ENCODE results near the gene HIGD1C.
"Not testable (repeated sequence)": the region's sequence is repeated elsewhere in the genome, so short reads cannot be mapped to it uniquely, and the experiment has no call there.

Gene HIGD1C

DNA sequence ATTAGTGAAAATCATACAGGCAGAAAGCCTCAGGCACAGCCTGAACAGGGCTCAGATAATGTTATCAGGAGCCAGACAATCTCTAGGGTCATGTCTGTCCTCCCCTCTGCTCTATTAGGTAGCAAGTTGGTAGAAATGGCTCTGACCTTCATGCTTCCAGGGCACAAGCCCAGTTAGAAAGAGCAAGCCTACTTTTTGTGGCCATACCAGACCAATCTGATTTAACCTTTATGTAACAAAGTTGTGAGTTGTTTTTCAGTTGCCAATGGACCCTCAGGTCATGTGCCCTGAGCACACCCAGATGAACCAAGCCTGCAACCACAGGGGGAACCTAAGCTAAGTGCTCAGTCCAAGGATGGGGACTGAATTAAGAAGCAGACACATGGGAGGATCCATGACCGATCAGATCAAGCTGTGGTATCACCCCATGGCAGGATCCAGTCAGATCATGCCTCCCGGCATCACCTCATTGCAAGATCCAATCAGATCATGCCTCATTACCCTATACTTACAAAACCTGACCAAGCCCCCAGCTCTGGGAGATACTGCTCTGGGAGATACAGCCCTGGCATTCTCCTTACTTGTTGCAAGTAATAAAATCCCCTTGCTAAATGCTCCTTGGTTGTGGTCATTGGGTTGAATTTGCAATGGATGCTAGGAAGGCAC, 18.8 kb upstream of the HIGD1C start:
- no peak for DNase-seq (ENCODE audit: low spot score)

DNA sequence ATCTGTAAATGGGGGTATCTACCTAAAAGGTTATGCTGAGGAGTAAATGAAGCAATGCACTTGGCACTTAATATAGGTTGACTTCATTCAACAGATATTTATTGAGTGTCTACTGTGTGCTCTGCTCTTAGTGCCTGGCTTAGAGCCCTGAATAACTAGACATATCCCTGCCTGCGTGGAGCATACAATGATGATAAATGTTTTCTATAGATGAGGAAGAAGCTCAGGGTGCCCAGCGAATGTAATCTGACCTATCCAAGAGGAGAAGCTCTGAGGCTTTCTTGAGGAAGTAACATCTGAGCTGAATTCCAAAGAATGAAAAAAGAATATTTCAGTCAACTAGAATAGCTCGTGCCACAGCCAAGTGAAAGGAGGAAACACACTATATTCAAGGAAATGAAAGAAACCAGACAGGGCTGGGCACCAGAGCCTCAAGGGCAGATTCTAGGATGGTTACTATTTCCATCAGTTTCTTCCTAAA, 17.9 kb upstream of the HIGD1C start:
- no peak for DNase-seq (ENCODE audit: low spot score)

DNA sequence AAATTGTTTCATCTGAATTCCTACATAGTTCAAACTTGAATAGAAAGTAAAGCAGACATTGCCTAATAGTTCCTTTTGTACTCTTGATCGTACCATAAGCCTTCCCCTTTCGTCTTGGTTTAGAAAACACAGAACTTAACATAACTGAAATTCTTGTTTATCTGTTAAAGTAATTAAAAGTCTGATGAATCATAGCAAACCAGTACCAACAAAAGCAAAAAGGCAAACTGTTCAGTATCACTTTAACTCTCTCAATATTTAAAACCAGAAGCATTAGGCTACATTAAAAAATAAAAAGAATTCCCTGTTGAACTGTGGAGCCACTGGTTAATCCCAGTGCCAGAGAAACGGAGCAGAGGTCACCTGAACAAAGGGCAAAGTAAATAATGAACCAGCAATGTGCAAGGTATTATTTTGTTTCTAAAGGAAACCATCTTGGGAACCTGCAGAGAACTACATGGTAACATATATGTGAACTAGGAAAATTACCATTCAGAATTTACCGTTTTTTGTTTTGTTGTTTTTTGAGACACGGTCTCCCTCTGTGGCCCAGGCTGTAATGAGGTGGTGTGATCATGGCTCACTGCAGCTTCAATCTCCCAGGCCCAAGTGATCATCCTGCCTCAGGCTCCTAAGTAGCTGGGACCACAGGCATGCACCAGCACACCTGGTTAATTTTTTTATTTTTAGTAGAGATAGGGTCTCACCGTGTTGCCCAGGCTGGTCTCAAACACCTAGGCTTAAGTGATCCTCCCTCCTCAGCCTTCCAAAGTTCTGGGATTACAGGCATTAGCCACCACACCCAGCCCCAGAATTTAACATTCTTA, 17.1 kb upstream of the HIGD1C start:
- no peak for DNase-seq (ENCODE audit: low spot score)

DNA sequence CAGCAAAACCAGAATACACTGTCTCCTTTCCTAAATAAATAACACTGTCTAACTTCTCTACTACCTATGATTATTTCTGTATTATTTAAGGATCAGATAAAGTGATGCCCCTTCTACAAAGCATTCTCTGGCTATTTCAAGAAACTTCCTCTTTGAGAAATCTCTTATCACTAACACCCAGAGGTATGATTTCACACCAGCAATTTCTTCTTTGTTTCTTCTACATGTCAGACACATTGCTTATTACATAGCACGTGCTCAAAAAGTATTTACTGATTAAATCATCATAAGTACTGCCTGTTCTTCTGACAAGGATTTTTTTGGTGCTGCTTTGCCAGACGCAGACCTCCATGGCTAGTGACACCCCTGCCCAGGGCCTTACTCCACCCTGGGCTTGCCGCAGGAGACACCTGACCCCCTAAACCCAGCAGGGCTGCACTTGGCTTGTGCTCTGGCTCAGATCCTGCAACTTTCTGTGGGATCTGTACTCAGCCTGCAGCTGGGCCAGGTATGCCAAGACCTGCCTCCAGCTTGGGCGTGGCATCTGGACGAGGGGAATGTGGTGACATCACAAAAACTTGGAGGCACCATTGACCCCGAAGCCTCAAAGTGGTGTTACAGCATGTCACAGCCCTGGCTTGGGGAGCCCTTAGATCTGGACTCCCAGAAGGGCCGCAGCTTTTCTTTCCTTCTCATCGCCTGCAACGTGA, 15.4 kb upstream of the HIGD1C start:
- no peak for DNase-seq (ENCODE audit: low spot score)

DNA sequence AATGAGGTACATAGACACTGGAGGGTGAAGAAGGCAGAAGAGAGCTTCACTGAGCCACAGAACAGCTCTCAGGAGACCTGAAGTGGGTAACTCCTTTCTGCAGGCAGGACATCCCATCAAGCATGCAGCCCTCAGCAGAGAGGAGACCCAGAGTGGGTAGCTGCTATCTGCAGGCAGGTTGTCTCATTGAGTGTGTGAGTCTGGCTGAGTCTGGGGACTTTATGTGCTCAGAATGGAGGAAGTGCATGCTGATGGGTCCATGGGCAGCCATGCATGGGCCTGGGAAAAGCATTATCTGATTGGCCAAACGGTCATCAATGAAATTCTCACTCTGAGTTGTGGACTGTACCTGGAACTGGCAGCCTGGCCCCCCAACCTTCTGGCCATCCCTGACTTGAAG, 14.7 kb upstream of the HIGD1C start:
- no peak for DNase-seq (ENCODE audit: low spot score)

DNA sequence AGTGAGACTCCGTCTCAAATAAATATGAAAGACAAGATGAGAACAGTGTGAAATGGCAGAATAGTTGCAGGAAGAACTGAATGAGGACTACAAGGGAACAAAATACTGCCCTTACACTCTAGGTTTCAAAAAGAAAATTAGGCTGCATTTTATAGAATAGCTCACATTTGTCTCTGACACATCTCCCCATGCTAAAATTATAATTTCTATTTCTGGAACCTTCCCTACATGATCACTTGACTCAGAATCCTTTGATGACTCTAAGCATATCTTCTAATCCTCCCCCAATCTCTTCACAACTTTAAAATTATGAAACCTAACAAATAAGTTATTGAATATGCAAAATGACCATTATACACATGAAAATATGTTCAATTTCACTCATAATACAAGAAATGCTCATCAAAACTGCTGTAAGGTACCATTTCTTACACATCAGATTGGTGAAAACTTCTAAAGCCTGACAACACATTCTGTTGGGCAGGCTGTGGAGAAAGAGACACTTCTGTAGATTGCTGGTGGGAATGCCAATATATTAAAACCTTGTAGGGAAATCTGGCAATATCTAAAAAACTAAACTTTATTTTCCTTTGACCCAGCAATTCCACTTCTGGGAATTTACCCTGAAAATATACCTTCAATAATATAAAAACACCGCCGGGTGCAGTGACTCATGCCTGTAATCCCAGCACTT, 4.3 kb upstream of the HIGD1C start:
- DNase-seq (ENCODE audit: low spot score), result no peak

DNA sequence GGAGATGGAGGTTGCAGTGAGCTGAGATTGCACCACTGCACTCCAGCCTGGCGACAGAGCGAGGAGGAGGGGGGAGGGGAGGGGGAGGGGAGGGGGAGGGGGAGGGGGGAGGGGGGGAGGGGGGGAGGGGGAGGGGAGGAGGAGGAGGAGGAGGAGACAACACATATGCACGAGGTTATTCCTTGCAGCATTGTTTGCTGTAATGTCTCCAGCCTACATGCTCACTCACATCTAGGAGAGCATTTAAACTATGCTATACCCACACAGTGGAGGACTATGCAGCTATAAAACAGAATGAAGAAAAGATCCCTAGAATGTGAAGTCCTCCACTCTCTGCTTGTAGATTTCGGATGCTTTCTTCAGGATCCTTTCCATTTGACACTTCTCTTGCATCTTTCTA, 3.5 kb upstream of the HIGD1C start:
- DNase-seq (ENCODE audit: low spot score), result no peak

DNA sequence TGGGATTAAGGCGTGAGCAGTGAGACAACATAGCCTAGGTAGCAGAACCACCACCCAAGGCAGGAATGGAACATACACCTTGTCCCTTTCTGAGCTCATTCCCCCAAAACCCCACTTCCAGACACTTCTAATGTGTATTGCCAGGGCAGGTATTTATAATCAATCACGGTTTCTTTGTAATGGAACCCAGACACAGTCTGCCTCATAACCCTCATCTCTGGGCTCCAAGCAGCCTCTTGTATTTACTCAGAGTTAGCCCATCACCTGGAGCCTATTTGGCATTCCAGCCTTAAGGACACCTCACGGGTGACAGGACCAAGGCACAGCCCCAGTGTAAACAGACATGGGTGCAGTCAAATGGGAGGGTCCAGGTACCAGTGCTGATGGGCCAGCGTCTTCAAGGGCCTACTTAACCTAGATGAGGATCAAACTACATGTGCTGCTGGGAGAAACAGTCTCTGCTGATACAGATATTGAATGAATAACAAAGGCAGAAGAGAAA, 2.5 kb upstream of the HIGD1C start:
- no peak for DNase-seq (ENCODE audit: low spot score)

DNA sequence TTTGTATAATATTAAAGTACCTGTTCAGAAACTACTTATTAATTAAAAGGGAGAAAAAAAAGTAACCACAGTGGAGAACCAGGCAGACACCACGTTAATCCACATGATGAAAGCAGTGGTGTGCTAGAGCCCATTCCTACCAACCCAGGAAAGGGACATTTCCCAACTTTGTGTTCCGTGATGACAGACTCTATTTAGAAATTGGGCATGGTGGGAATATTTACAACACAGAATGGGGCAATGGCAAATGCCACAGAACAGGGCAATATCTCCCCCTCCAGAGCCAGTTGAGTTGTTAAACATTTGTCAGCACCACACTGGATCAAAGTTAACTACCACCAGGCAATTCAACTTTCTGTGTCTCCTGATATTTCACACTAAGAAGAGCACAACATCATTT, 1.2 kb upstream of the HIGD1C start:
- DNase-seq (ENCODE audit: low spot score), result no peak

DNA sequence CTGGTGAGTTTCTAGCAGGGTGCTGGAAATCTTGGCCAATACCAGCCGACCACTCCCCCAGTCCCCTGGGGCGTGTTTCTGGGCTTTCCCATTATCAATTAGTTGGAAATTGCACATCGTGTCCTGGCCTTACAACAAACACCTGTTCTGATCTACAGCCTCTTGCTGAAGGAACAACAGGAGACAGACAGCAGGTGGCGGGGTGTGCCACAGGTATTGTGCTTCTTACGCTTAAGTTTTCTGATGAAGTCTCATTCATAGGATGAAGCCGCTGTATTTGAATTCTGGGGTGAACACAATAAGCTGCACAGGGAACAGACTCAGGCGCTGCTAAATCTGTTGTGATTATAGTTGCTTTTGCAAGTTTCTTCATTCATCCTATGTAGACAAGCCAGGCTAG, 703 bp downstream of the HIGD1C start:
- DNase-seq (ENCODE audit: low spot score), result no peak

DNA sequence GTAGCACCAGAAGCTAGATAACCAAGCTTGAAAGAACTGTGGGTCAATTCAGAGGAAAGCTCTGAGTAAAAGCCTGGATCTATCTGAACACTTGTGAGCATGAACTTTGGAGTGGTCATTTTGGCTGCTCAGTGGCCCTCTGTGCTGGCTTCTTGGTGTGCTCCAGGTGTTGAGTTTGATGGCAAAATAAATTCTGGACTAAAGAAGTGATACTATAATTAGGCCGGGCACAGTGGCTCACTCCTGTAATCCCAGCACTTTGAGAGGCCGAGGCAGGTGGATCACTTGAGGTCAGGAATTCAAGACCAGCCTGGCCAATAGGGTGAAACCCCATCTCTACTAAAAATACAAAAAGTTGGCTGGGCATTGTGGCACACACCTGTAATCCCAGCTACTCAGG, 2.4 kb downstream of the HIGD1C start:
- not testable (repeated sequence) for DNase-seq (ENCODE audit: low spot score)

DNA sequence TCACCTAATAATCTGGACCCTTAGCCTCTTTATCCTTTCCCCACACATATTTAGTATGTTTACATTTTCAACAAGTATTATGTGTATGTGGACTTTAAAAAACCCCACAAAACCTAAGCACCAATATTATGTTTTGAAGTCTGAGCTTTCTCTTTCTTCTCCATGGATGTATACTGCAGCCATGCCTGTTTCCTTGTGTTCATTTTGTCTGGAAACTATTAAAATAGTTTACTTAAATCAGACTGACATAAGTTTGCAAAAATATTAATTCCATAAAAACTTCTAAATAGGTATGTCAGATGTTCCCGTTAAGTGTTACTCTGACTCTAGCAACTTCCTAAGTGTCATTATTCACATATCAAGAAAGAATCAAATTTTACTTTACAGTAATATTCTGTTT, 2.9 kb downstream of the HIGD1C start:
- DNase-seq (ENCODE audit: low spot score), result no peak

DNA sequence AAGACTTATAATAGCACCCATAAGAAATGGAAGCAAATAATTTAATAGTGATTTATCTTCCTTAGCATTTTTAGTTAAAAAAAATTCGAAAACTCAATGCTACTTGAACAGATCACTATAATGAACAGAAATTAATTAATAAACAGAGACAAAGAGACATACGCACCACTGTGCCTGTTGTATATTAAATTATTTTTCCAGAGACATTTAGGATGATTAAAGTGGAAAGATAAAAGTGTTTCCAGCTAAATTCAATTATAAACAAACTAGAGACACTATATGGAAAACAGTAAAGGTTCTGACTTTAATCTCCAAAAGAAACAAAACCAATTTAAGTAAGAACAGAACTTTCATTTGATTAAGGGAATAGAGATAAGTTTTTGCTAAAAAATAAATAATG, 3.4 kb downstream of the HIGD1C start:
- no peak for DNase-seq (ENCODE audit: low spot score)

DNA sequence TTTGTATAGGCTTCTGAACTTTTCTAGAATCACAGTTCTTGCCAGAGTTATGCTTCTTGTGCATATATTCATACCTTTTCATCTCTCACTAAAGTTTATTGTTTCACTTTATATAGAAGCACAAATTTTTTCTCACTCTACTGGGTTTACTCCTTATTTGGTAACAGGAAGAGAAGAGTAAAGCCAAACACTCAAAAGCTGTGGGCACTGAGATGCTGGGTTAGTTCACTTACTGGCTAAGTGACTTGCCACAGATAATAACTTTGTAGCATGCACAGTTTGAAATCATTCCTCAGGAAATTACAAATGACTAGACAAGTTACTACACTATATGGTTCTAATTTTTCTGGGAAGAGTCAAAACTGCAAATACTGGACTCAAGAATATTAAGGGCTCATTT, 7.8 kb downstream of the HIGD1C start:
- no peak for DNase-seq (ENCODE audit: low spot score)

DNA sequence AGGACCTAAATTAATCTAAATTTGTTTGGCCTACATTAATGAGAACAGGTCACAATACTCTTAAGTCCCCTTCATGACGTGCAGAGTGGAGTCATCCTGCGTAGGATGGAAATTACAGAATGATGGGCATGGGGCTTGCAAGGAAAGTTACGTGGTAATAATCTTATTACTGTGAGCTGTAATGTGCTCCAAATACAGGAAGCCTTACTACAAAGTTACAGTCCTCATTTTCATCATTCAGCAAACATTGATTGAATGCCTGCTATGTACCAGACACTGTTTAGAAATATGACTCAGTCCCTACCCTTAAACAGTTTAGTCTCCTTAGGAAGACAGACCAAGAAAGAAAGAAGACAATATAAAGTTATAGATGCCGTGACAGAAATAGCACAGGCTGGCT, 9.4 kb downstream of the HIGD1C start:
- no peak for DNase-seq (ENCODE audit: low spot score)

DNA sequence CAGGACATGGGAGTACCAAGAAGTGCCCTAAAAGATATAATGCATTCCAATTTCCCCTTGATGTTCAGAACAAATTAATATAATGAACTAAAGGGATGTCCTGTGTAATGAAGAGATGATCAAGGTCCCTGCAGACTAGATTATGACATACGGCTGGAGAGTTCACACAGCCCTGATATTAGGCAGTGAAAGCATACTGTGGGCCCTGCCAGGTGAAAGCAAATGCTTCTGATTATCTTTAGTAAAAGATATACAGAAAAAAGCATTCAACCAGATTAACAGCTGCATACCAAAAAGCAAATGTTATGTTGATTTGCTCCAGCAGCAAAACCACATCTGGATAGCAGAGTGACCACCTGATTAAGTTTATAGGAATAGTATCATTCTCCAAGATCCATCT, 12.1 kb downstream of the HIGD1C start:
- DNase-seq (ENCODE audit: low spot score), result no peak

DNA sequence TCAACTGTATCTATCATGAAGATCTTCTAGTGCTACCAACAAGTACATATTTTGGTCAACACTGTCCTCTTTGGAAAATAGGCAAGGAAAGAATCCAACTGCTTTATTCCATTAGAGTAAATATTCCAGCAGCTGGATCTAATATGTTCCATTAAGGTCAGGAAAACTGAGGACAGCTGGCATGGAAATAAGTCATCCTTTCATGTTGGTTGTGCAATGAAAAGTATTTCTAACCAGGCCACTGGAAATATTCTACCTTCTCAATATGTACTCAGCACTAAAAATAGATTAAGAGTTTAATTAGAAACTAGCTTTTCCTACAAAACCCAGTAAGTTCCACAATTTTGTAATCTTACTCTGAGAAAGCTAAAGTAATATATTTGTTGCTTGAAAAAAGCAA, 19.6 kb downstream of the HIGD1C start:
- DNase-seq (ENCODE audit: low spot score), result no peak

DNA sequence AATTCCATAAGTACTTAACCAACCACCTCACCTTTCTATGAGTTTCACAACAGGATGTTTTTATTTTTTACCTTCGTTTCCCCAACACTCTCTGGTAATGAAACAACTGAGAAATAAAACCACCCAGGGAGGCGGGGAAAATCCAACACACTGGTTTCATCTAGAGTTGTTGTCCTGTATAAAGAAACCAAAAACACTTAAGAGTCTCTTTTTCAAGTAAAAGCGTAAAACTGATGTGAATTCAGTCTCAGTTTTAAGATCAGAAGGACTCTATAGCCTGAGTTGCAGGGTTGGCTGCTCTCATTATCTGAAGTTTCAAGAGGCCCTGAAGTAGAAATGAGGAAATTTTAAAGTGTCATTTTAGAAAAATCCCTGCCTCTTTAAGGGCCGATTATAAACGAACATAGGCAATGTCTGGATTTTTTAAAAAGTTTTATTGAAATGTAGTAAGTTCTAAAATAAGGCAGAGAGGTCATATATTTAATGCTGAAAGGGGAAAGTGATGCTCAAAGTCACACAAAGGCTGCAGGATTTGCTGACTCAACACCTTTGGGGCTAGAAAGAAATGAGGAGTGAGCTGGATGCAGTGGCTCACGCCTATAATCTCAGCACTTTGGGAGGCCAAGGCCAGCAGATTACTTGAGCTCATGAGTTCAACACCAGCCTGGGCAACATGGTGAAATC, 27.2 kb downstream of the HIGD1C start:
- no peak for DNase-seq (ENCODE audit: low spot score)

DNA sequence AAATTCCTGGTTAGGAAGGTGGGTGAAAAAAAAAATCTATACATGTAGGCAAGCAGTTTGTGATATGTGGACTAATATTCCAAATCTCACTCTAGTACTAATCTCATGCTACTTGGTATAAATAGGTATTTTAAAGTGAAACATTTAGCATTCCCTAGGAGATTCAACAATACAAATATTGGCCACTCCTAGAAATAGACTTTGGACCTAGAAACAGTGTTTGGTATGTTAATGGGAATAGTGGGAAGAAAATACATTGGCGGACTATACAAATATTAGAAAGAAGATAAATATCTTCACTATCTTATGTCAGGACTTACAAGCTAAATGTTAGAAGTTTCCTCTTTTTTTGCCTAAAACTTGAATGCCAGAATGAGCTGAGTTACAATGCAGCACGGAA, 28.2 kb downstream of the HIGD1C start:
- no peak for DNase-seq (ENCODE audit: low spot score)

DNA sequence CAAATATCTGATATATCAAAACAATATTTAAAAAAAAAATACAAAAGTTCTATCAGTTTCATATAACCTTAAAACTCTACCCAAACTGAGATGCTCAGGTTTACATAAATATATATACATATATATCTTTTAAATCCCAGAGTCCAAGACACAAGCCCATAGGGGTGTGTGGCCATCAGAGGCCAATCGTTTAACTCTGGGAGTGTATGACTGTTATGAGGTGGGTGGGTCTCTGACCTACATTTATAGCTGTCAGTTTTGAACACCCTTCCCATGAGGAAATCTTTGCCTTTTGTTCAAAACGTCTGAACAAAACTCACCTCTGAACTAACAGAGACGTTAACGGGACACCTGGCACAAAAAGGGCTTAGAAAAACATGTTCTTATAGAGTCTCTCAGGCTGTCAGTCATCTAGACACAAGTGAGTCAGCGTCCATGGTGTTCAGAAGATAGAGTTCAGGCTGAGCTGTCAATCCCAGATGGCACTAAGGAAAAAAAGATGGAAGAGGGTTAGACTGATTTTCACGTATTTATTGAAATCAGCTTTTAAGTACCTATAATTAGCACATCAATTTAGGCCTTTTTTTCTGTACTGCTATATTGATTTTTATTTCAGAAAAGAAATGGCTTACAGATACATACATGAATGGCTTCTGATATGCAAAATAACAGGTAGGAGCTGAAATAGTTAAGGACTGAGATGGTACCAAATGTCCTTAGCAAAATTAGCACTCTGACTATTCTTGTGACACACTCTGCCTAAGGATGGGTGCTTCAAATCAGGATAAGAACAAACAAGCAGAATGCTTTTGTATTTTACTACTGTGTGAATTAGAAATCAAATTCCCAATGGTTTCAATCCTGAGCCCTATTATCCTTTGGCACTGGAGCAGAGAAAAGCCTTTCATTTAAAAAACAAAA, 29.2 kb downstream of the HIGD1C start:
- DNase-seq (ENCODE audit: low spot score), result no peak

All from iPS-NIHi11 (cell line).